Posterior cingulate gyrus (tissue), 11 donors: ENCODE results near the gene TOMM20.
A peak's percentile ranks its signal among the peaks of the same experiment; 100 is the strongest.
"Not testable (repeated sequence)": the region's sequence is repeated elsewhere in the genome, so short reads cannot be mapped to it uniquely, and the experiment has no call there.

Experiments used
- DNase-seq, 10 donors: peaks; one replicate each; pipeline versions ENCODE4 v3.0.0 to v3.0.0-alpha.2; 2020 to 2021; ENCODE audit warnings: mixed read lengths in 3 of 10
- intact Hi-C: fragments of 100-400 bp; cut with DNase I; formaldehyde crosslinking; loops from one replicate; pipeline ENCODE4 v1.15.1; 2023

The TOMM20 gene

GRCh38 chr1:235105051-235106043 lies 23.3 kb downstream of the TOMM20 start:
- no peak for DNase-seq
- intact Hi-C loops = no loop called here

DNA sequence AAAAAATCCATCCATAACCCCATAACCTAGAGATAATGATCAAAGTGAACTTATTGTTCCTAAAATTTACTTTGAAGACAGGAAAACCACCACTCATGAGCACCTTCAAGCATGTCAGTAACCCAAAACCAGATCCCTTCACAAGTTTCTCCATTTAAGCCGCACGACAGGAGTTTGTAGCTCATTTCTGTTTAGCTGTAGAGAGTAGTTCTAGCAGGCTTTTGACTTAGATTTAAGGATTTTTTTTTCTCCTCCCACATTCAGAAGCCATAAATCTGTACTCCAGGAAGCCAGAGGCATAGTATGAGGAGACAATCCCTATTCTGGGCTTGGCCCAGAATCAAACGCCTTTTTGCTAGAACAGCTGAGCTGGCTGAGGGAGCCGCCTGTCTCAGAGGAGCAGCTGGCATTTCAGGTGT lies 25.6 kb downstream of the TOMM20 start:
- DNase-seq = peak in 4 of 10 donors; percentile 30 to 77 (median 38)
- intact Hi-C loops = loop anchor here (5.0 kb wide), 1 partner anchor 314 kb away; no protein-coding TSS in a partner anchor

GRCh38 chr1:235102259-235102582 lies 26.4 kb downstream of the TOMM20 start:
- DNase-seq = no peak
- intact Hi-C loops = loop anchor here (5.0 kb wide), 1 partner anchor 315 kb away; no protein-coding TSS in a partner anchor

- peak in 3 of 10 donors; percentile 32 to 91 (median 50) for DNase-seq
- intact Hi-C loops = loop anchor here (5.0 kb wide), 1 partner anchor 316 kb away; no protein-coding TSS in a partner anchor
Observed at GRCh38 chr1:235101558-235102258, 26.9 kb downstream of the TOMM20 start.

DNA sequence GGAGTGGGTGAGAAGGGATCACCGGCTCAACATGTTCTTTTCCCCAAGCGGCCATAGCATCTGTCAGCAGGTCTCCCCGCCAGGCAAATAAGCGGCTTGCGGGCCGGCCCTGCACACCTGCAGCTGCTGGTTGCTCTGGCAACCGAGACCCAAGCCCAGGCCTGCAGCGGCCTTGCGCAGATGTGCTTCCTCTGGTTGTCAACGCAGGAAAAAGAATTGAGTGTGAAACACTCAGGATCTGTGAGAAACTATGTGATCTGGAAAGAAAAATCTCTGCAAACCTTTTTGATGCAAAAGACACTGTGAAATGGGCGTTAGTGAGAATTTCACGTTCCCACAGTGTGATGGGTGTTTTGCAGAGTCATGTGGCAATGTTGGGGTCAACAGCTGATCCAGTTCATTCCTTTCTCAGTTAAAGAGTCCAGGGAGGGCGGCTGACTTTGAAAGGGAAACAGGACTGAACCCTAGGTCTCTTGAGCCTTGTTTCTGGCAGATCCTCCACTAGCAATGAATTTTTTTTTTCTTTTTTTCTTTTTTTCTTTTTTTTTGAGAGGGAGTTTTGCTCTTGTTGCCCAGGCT lies 28.4 kb downstream of the TOMM20 start:
- intact Hi-C loops = loop anchor here (5.0 kb wide), 1 partner anchor 317 kb away; no protein-coding TSS in a partner anchor
- DNase-seq = no peak

GRCh38 chr1:235098991-235099390 lies 29.6 kb downstream of the TOMM20 start:
- DNase-seq = no peak
- intact Hi-C loops = no loop called here

GRCh38 chr1:235098547-235098946 lies 30.1 kb downstream of the TOMM20 start:
- DNase-seq = no peak
- intact Hi-C loops = no loop called here

DNA sequence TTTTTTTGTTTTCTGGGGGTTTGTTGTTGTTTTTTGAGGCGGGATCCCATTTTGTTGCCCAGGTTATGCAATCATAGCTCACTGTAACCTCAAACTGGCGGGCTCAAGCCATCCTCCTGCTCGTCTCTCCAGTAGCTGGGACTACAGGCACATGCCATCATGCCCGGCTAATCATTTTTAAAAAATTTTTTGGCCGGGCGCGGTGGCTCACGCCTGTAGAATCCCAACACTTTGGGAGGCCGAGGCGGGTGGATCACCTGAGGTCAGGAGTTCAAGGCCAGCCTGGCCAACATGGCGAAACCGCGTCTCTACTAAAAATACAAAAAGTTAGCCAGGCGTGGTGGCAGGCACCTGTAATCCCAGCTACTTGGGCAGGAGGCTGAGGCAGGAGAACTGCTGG lies 31.1 kb downstream of the TOMM20 start:
- DNase-seq, intact Hi-C loops: not testable (repeated sequence)

GRCh38 chr1:235095938-235096562 lies 32.6 kb downstream of the TOMM20 start:
- intact Hi-C loops = no loop called here

GRCh38 chr1:235093696-235094592 lies 34.7 kb downstream of the TOMM20 start:
- DNase-seq = peak in 9 of 10 donors; percentile 73 to 96 (median 82)
- intact Hi-C loops = loop anchor here (5.0 kb wide), 1 partner anchor 607 kb away; no protein-coding TSS in a partner anchor

More at GRCh38 chr1:235095938-235096562, 32.6 kb downstream of the TOMM20 start:
- DNase-seq = no peak

DNA sequence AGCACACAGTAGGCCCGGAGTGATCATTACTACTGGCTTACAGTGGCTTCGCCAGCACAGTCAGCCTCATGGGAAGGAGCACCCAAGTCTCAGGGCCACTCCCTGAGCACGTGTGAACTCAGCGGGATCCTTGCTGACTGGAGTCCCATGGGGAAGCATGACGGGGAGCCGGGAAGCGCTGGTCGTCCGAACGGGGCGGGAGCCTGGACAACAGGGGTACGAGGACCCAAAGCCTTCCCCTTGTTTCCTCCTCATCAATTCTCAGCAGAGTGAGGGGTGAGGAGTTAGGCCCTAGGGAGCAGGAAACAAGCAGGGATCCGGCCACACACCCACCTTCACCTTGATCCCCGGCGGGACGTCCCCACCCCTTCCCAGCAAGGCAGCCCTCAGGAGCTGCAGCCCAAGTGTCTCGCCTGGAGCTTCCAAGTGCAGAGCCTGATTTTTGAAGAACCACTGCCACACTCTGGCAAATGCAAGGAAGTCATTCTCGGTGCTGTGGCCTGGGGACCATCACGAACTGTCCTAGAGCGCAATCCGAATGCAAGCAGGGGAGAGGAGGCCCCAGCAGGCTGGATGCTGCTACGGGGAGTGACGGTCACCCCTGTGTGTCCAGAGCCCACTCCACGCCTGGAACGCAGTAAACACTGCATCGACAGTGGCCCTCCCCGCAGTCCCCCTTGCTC lies 35.5 kb downstream of the TOMM20 start:
- intact Hi-C loops = loop anchor here (5.0 kb wide), 1 partner anchor 606 kb away; no protein-coding TSS in a partner anchor
- DNase-seq = peak in 7 of 10 donors; percentile 47 to 95 (median 68)

DNA sequence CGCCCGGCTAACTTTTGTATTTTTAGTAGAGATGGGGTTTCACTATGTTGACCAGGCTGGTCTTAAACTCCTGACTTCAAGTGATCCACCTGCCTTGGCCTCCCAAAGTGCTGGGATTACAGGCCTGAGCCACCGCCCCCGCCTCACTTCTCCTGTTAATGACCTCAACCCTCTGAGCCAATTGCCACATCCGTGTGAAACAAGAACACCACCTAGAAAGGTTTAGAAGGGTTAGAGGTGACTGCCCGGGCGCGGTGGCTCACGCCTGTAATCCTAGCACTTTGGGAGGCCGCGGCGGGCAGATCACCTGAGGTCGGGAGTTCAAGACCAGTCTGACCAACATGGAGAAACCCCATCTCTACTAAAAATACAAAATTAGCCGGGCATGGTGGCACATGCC lies 36.2 kb downstream of the TOMM20 start:
- DNase-seq = peak in 1 of 10 donors; percentile 31
- intact Hi-C loops = loop anchor here (5.0 kb wide), 1 partner anchor 605 kb away; no protein-coding TSS in a partner anchor

DNA sequence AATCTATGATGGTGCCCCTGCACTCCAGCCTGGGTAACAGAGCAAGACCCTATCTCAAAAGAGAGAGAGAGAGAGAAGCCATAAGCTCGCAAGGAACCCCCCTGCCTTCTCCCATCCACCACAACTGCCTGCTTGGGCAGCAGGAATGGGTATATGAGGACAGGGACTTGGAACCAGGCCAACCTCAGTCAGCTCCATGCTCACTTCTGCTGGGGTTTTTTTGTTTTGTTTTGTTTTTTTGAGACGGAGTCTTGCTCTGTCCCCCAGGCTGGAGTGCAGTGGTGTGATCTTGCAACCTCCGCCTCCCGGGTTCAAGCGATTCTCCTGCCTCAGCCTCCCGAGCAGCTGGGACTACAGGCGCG lies 36.6 kb downstream of the TOMM20 start:
- intact Hi-C loops = loop anchor here (5.0 kb wide), 1 partner anchor 605 kb away; no protein-coding TSS in a partner anchor
- DNase-seq = peak in 1 of 10 donors; percentile 22

DNA sequence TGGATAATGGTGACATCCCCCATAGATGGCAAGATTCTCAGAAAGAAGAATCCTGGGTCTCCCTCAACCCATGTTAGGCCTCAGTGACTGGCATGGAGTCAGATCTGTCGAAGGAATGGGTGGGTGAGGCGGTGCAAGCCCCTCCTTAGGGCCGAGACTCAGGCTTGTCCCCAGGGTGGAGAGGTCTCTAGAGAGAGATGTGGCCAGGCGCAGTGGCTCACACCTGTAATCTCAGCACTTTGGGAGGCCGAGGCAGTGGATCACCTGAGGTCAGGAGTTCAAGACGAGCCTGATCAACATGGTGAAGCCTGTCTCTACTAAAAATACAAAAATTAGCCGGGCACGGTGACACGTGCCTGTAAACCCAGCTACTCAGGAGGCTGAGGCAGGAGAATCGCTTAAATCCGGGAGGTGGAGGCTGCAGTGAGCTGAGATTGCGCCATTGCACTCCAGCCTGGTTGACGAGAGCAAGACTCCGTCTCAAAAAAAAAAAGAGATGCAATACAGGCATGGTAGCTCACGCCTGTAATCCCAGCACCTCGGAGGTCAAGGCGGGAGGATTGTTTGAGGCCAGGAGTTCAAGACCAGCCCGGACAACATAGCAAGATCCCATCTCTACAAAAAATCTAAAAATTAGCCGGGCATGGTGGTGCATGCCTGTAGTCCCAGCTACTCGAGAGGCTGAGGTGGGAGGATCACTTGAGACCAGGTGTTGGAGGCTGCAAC lies 37.2 kb downstream of the TOMM20 start:
- DNase-seq = peak in 1 of 10 donors; percentile 29
- intact Hi-C loops = loop anchor here (5.0 kb wide), 1 partner anchor 604 kb away; no protein-coding TSS in a partner anchor

- DNase-seq = peak in 1 of 10 donors; percentile 62
- intact Hi-C loops = loop anchor here (5.0 kb wide), 1 partner anchor 603 kb away; no protein-coding TSS in a partner anchor
Observed at GRCh38 chr1:235090406-235091069, 38.1 kb downstream of the TOMM20 start.

DNA sequence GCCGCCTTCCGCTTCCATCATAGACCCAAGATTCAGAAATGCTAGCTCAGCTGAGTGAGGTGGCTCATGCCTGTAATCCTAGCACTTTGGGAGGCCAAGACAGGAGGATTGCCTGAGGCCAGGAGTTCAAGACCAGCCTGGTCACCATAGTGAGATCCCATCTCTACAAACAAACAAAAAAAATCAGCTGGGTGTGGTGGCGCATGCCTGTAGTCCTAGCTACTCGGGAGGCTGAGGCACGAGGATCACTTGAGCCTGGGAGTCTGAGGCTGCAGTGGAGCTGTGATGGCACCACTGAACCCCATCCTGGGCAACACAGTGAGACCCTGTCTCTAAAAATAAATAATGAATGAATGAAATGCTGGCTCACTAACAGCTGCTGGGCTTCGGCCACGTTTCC lies 39.7 kb downstream of the TOMM20 start:
- intact Hi-C loops = loop anchor here (10.0 kb wide), 1 partner anchor 244 kb away; no protein-coding TSS in a partner anchor
- peak in 1 of 10 donors; percentile 27 for DNase-seq

- peak in 1 of 10 donors; percentile 13 for DNase-seq
- intact Hi-C loops = loop anchor here (10.0 kb wide), 1 partner anchor 244 kb away; no protein-coding TSS in a partner anchor
Observed at GRCh38 chr1:235088430-235088829, 40.2 kb downstream of the TOMM20 start.
